Fibroblast of mammary gland (primary cell): ENCODE results near the gene MYL10.

Source experiments
- DNase-seq: peaks from one replicate; pipeline ENCODE4 v3.0.0-alpha.2; 2010; ENCODE audit warnings: low read depth
- H3K4me3 ChIP-seq: 2 replicates; pipeline ENCODE4 v1.5.1; 2011; ENCODE audit warnings: low read depth, mild to moderate bottlenecking, low read length, moderate library complexity; ENCODE audit not compliant: control insufficient read depth
- CTCF ChIP-seq: conservative IDR thresholded peaks from 2 replicates; pipeline ENCODE4 v1.5.1; 2011; ENCODE audit warnings: low read depth, low read length, inconsistent platforms; ENCODE audit not compliant: control insufficient read depth, insufficient read depth

MYL10 gene

GRCh38 chr7:101598986-101599771 is 29.9 kb downstream of the MYL10 start:
- no peak for TF ChIP-seq CTCF
- no peak for DNase-seq
- H3K4me3 ChIP-seq, result no peak overlapping the region

GRCh38 chr7:101598422-101598985 is 30.6 kb downstream of the MYL10 start:
- no peak for DNase-seq
- no peak for TF ChIP-seq CTCF
- no peak overlapping the region for H3K4me3 ChIP-seq

- DNase-seq, result no peak
- no peak overlapping the region for H3K4me3 ChIP-seq
- TF ChIP-seq CTCF, result no peak
These were observed 31.2 kb downstream of the MYL10 start for GRCh38 chr7:101597941-101598340.

- no peak for DNase-seq
- H3K4me3 ChIP-seq, result no peak overlapping the region
- TF ChIP-seq CTCF, result no peak
These were observed 32.2 kb downstream of the MYL10 start for GRCh38 chr7:101596898-101597297.

GRCh38 chr7:101595766-101596537 is 33.1 kb downstream of the MYL10 start:
- no peak for TF ChIP-seq CTCF
- H3K4me3 ChIP-seq, result no peak overlapping the region
- DNase-seq, result no peak

GRCh38 chr7:101595246-101595645 is 33.9 kb downstream of the MYL10 start:
- no peak for DNase-seq
- TF ChIP-seq CTCF, result no peak
- H3K4me3 ChIP-seq, result no peak overlapping the region
